Astrocyte (in vitro differentiated cells and primary cell): Measurements from ENCODE around the gene C1QTNF12. TPM values are rescaled to one million over a fixed set of nuclear protein-coding genes. Genes with fewer than 3 reads are reported as not detected.

Source experiments
- DNase-seq: peaks from one replicate; pipeline ENCODE4 v3.0.0-alpha.2; 2010; ENCODE audit warnings: low read depth
- FAIRE-seq: peaks from 2 replicates; lab custom pipeline; 2011; peaks lifted over from hg19 to GRCh38; lab: Jason Lieb, UNC
- H2AFZ ChIP-seq: 2 replicates; pipeline ENCODE4 v1.6.0; 2012; ENCODE audit warnings: low read depth, low read length, inconsistent platforms
- H3K27ac ChIP-seq: 2 replicates; pipeline ENCODE4 v1.5.1; 2011; ENCODE audit warnings: low read depth, low read length, inconsistent platforms
- H3K27me3 ChIP-seq: 2 replicates; pipeline ENCODE4 v1.6.0; 2011; ENCODE audit warnings: low read length, inconsistent platforms; ENCODE audit not compliant: insufficient read depth
- H3K36me3 ChIP-seq: 2 replicates; pipeline ENCODE4 v1.5.1; 2011; ENCODE audit warnings: low read length, inconsistent platforms; ENCODE audit not compliant: insufficient read depth
- H3K4me1 ChIP-seq: 2 replicates; pipeline ENCODE4 v1.5.1; 2011; ENCODE audit warnings: low read length, inconsistent platforms; ENCODE audit not compliant: insufficient read depth
- H3K4me2 ChIP-seq: 2 replicates; pipeline ENCODE4 v1.6.0; 2012; ENCODE audit warnings: low read length, inconsistent platforms
- H3K4me3 ChIP-seq: 2 replicates; pipeline ENCODE4 v1.5.1; 2011; ENCODE audit warnings: low read depth, mild to moderate bottlenecking, low read length, inconsistent platforms; ENCODE audit not compliant: insufficient read depth
- H3K79me2 ChIP-seq: 2 replicates; pipeline ENCODE4 v1.6.0; 2012; ENCODE audit warnings: mild to moderate bottlenecking, low read length, inconsistent platforms; ENCODE audit not compliant: insufficient read depth
- H3K9ac ChIP-seq: 2 replicates; pipeline ENCODE4 v1.6.0; 2012; ENCODE audit warnings: mild to moderate bottlenecking, low read length, inconsistent platforms
- H3K9me3 ChIP-seq: 2 replicates; pipeline ENCODE4 v1.5.1; 2012; ENCODE audit warnings: low read depth, mild to moderate bottlenecking, low read length, inconsistent platforms; ENCODE audit not compliant: insufficient read depth
- H4K20me1 ChIP-seq: 2 replicates; pipeline ENCODE4 v1.6.0; 2012; ENCODE audit warnings: low read length, inconsistent platforms; ENCODE audit not compliant: insufficient read depth
- H3K27ac Mint-ChIP-seq: one replicate; pipeline ENCODE4 v1.8.0; 2021; ENCODE audit warnings: mild to moderate bottlenecking, mixed read lengths; ENCODE audit not compliant: unreplicated experiment
- H3K27me3 Mint-ChIP-seq: one replicate; pipeline ENCODE4 v1.8.0; 2021; ENCODE audit warnings: low read depth, mixed read lengths; ENCODE audit not compliant: unreplicated experiment
- H3K36me3 Mint-ChIP-seq: one replicate; pipeline ENCODE4 v1.8.0; 2021; ENCODE audit warnings: low read depth, mixed read lengths; ENCODE audit not compliant: unreplicated experiment
- H3K4me1 Mint-ChIP-seq: one replicate; pipeline ENCODE4 v1.8.0; 2021; ENCODE audit warnings: low read depth, mixed read lengths; ENCODE audit not compliant: unreplicated experiment
- H3K4me3 Mint-ChIP-seq: one replicate; pipeline ENCODE4 v1.8.0; 2021; ENCODE audit warnings: mild to moderate bottlenecking, moderate library complexity, mixed read lengths; ENCODE audit not compliant: unreplicated experiment
- H3K9me3 Mint-ChIP-seq: one replicate; pipeline ENCODE4 v1.8.0; 2021; ENCODE audit warnings: mild to moderate bottlenecking, mixed read lengths; ENCODE audit not compliant: unreplicated experiment
- CTCF ChIP-seq: IDR thresholded peaks from 2 replicates; pipeline ENCODE4 v1.5.1; 2011; ENCODE audit warnings: low read depth, mild to moderate bottlenecking, inconsistent platforms, low read length, moderate library complexity; ENCODE audit not compliant: insufficient read depth
- EZH2 ChIP-seq: IDR thresholded peaks from 2 replicates; pipeline ENCODE4 v1.6.1; 2012; ENCODE audit warnings: mild to moderate bottlenecking, low read length, inconsistent platforms; ENCODE audit not compliant: insufficient read depth
- total RNA-seq: library from RNA; stranded (reverse); gene quantifications from 2 replicates; pipeline ENCODE4 v1.2.1, GENCODE V29; 2021

C1QTNF12 gene
- total RNA-seq, 1 donor from 2014 or later = 3.9 TPM

- H3K9me3 Mint-ChIP-seq = peaks cover 11% of the 10 kb centered on the region
- H3K27ac ChIP-seq = no peak overlapping the region
- H3K4me3 Mint-ChIP-seq = no peak overlapping the region
- FAIRE-seq (no peak), DNase-seq (no peak)
- H3K9ac ChIP-seq = no peak overlapping the region
- H3K4me2 ChIP-seq = no peak overlapping the region
- no peak overlapping the region for H2AFZ ChIP-seq
- no peaks in the 10 kb centered on the region for H3K4me1 Mint-ChIP-seq
- no peaks in the 10 kb centered on the region for H3K79me2 ChIP-seq
- H3K36me3 Mint-ChIP-seq = no peaks in the 10 kb centered on the region
- H3K4me3 ChIP-seq = no peak overlapping the region
- H3K9me3 ChIP-seq = no peaks in the 10 kb centered on the region
- H3K4me1 ChIP-seq = no peaks in the 10 kb centered on the region
- no peak overlapping the region for H3K27ac Mint-ChIP-seq
- TF ChIP-seq CTCF (no peak), EZH2 (no peak)
- no peaks in the 10 kb centered on the region for H4K20me1 ChIP-seq
- no peaks in the 10 kb centered on the region for H3K36me3 ChIP-seq
- H3K27me3 Mint-ChIP-seq = peaks cover 20% of the 10 kb centered on the region
- H3K27me3 ChIP-seq = peaks cover 2% of the 10 kb centered on the region
Measured at GRCh38 chr1:1198423-1199140, 47.9 kb downstream of the C1QTNF12 start.

GRCh38 chr1:1197551-1198422 is 48.7 kb downstream of the C1QTNF12 start:
- Mint-ChIP-seq H3K4me1 (no peaks in the 10 kb centered on the region), H3K27me3 (peaks cover 20% of the 10 kb centered on the region), H3K27ac (no peak overlapping the region), H3K9me3 (peaks cover 11% of the 10 kb centered on the region), H3K36me3 (no peaks in the 10 kb centered on the region), H3K4me3 (no peak overlapping the region)
- no peak overlapping the region for H2AFZ ChIP-seq
- no peaks in the 10 kb centered on the region for H3K79me2 ChIP-seq
- no peaks in the 10 kb centered on the region for H4K20me1 ChIP-seq
- no peaks in the 10 kb centered on the region for H3K9me3 ChIP-seq
- no peaks in the 10 kb centered on the region for H3K4me1 ChIP-seq
- H3K4me3 ChIP-seq = no peak overlapping the region
- DNase-seq (no peak), FAIRE-seq (no peak)
- no peak overlapping the region for H3K27ac ChIP-seq
- no peak overlapping the region for H3K4me2 ChIP-seq
- TF ChIP-seq EZH2 = no peak
- TF ChIP-seq CTCF = no peak
- no peak overlapping the region for H3K9ac ChIP-seq
- no peaks in the 10 kb centered on the region for H3K36me3 ChIP-seq
- peaks cover 2% of the 10 kb centered on the region for H3K27me3 ChIP-seq
